ENCODE data around the gene VAPB. TPM values are rescaled to one million over a fixed set of nuclear protein-coding genes. Genes with fewer than 3 reads are reported as not detected.

VAPB gene
- total RNA-seq, 2 experiments from 2014 or later, result 32.8 to 35.6 TPM

DNA sequence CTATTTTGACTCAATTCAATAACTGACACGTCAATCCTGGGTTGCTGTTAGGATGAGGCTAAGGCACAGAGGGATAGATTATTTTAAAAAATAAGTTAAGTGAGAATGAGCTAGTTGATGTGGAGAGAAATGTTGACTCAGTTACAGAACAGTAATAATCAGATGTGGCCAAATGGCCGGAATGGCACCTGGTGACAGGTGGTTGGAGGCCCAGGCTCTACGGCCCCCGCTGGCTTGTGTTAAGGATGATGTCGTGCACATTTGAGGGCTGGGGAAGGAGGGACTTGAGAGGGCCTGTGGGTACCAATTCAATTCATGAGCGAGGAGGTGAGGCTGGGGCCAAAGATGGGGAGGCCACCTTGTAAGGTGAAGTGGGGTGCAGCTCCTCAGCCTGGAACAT is 94.4 kb downstream of the VAPB start:
- DNase-seq (no peak), ATAC-seq (ENCODE audit: low read depth) (no peak)
- Mint-ChIP-seq H3K27me3 (peaks cover 12% of the 10 kb centered on the region), H3K4me1 (peaks cover 2% of the 10 kb centered on the region), H3K9me3 (peaks cover 7% of the 10 kb centered on the region), H3K4me3 (no peak overlapping the region), H3K36me3 (no peaks in the 10 kb centered on the region), H3K27ac (no peak overlapping the region)
- POLR2A ChIA-PET, result no interaction called here

DNA sequence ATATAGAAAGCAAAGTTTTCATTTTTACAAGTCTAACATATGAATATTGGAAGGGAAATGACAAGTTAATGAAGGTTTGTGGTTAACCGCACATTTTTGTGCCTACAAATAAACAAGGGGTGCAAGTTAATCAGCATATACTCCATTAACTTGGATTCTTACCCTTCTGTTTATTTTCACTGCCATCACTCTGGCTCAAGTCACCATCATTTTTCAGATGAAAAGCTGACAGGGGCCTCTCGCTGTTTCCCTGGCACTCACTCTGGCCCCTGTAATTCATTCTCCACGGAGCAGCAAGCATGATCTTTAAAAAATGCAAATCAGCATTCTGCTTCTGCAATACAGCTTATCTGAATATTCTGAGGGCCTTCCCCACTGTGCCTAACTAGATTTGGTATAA is 96.4 kb downstream of the VAPB start:
- Mint-ChIP-seq H3K9me3 (peaks cover 16% of the 10 kb centered on the region), H3K36me3 (no peaks in the 10 kb centered on the region), H3K4me1 (peaks cover 2% of the 10 kb centered on the region), H3K27me3 (peaks cover 18% of the 10 kb centered on the region), H3K4me3 (no peak overlapping the region), H3K27ac (no peak overlapping the region)
- DNase-seq, result no peak
- ATAC-seq (ENCODE audit: low read depth), result no peak
- POLR2A ChIA-PET, result no interaction called here

DNA sequence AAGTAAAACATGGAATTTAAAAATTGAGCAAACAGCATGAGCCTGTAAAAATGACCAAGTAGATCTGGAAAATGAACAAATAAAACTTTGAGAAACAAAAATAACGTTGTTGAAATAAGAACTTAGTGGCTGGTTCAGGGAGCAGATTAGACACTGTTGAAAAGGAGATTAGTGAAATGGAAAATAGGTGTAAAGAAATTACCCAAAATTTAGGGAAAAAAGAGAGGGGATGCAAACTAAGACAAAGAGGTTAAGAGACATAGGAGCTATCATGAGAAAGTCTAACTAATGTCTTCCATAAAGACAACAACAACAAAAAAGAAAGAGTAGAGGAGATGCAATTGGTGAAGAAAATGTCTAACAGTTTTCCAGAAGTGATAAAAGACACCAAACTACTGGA is 97.2 kb downstream of the VAPB start:
- Mint-ChIP-seq H3K27ac (no peak overlapping the region), H3K9me3 (peaks cover 19% of the 10 kb centered on the region), H3K4me1 (peaks cover 2% of the 10 kb centered on the region), H3K4me3 (no peak overlapping the region), H3K27me3 (peaks cover 21% of the 10 kb centered on the region), H3K36me3 (no peaks in the 10 kb centered on the region)
- no peak for DNase-seq
- ATAC-seq (ENCODE audit: low read depth), result no peak
- POLR2A ChIA-PET, result no interaction called here

DNA sequence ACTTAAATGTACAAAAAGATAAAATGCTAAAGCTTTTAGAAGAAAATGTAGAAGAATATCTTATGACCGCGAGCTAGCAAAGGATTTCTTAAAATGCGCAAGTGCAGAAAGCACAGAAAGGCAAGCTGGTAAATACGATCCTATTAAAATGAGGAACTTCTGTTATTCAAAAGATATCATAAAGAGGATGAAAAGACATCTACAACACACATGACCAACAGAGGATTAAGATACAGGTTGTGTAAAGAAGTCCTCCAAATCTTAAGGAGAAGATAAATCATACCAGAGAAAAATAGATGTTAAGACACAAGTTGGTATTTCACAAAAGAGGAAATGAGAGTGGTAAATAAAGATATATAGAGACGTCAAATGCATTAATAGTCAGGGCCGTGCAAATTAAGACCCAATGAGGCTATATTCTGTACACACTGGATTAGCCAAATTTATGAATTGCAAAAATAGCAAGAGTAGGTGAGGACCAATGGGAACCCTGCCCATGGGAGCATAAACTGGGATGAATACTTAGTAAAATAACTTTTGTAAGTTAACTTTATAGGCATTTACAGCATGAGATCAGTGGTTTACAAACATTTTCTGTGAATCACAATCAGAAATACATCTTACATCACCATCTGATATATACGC is 103.2 kb downstream of the VAPB start:
- H3K36me3 Mint-ChIP-seq, result no peaks in the 10 kb centered on the region
- H3K4me1 Mint-ChIP-seq, result no peaks in the 10 kb centered on the region
- H3K9me3 Mint-ChIP-seq, result peaks cover 14% of the 10 kb centered on the region
- no peak for ATAC-seq (ENCODE audit: low read depth)
- POLR2A ChIA-PET, result no interaction called here
- H3K27ac Mint-ChIP-seq, result no peak overlapping the region
- H3K27me3 Mint-ChIP-seq, result peaks cover 13% of the 10 kb centered on the region
- no peak overlapping the region for H3K4me3 Mint-ChIP-seq
- no peak for DNase-seq

DNA sequence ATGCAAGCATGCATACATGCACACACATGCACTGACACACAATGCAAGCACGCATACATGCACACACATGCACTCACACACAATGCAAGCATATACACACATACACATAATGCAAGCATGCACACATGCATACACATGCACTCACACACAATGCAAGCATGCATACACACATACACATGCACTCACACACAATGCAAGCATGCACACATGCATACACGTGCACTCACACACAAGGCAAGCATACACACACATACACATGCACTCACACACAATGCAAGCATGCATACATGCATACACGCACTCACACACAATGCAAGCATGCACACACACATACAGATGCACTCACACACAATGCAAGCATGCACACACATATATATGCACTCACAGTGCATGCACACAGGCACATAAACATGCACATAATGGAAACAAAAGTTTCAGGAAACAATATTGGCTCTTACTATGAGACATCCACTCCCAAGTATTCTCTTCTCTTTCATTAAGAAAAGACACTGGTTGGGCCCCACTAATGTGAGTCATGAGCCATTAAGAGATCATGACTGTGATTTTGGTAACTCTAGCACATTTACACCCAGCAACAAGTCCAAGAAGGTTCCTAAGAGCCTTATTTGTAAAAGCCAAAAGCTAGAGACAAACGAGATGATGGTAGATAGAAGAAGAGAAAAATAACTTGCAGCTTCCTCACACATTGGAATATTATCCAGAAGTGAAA is 103.9 kb downstream of the VAPB start:
- DNase-seq (no peak), ATAC-seq (ENCODE audit: low read depth) (no peak)
- no peaks in the 10 kb centered on the region for H3K4me1 Mint-ChIP-seq
- no peaks in the 10 kb centered on the region for H3K36me3 Mint-ChIP-seq
- POLR2A ChIA-PET, result no interaction called here
- H3K9me3 Mint-ChIP-seq, result peaks cover 14% of the 10 kb centered on the region
- H3K27me3 Mint-ChIP-seq, result peaks cover 13% of the 10 kb centered on the region
- no peak overlapping the region for H3K4me3 Mint-ChIP-seq
- H3K27ac Mint-ChIP-seq, result no peak overlapping the region

DNA sequence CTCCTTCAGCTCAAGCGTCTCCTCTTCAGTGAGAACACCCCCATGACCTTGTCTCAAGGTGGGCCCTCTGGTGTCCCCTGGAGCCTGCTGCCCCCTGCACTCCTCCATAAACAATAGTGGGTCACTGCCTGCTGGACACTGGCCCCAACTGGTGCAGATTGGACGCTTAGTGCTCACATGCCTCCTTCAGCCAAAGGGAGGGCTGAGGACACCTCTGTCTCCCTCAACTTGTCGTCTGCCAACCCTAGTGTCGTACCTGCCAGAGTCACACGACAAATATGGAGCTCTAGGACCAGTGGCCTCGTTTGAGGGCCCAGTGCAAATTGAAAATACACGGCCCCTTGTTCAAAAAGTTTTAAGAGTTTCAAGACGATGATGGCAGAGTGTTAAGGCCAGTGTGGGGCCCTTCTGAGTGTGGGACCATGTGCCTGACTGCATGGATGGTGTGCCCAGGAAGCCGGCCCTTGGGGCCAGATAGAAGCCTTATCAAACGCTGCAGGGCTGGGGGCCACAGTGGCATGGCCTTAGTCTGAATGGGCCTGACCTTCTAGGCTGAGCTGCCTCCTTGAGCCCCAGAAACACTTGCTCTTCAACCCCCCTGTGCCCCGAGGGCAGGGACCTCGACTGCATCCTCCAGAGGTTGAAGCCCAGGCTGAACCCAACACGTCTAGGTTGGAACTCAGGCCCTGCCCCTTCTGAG is 106.0 kb downstream of the VAPB start:
- Mint-ChIP-seq H3K27ac (no peak overlapping the region), H3K4me3 (no peak overlapping the region), H3K27me3 (peaks cover 9% of the 10 kb centered on the region), H3K9me3 (peaks cover 6% of the 10 kb centered on the region), H3K36me3 (no peaks in the 10 kb centered on the region), H3K4me1 (no peaks in the 10 kb centered on the region)
- DNase-seq, result no peak
- POLR2A ChIA-PET, result no interaction called here
- ATAC-seq (ENCODE audit: low read depth), result no peak

DNA sequence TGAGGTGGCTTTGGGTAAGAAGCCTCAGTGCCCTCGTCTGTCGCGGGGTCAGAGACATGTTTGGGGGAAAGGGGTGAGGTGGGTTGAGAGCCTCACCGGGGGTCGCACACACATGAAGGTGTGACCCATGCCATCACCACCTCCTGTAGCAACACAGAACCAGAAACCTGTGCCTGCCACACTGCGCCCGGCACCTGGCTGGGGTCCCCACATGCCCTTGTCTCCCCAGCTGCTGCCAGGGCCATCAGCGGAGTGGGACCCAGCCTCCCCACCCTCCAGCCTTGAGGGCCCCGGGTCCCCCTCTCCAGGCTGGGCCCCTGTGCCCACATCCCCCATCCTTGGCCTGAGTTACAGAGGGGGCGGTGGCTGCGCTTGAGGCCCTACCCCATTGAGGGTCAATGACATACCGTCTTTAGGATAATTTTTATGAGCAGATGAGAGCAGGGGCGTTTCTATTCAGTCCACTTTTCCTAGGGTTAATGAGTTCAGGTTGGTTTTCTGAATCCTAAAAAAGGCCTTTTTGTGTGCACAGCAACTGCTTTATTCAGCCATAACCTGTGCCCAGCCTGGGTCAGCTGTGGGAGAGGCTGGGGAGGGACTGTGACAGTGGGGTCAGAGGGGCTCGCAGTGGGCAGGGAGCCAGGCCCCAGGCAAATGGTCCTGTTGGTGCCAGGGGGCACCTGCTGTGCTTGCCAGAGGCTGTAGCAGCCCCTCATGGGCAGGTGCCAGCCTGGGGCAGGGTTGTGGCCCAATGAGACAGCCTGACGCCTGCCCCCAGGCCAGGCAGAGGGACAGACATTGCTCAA is 106.8 kb downstream of the VAPB start:
- no peak overlapping the region for H3K27ac Mint-ChIP-seq
- H3K4me1 Mint-ChIP-seq, result no peaks in the 10 kb centered on the region
- DNase-seq, result no peak
- H3K9me3 Mint-ChIP-seq, result no peaks in the 10 kb centered on the region
- H3K4me3 Mint-ChIP-seq, result no peak overlapping the region
- POLR2A ChIA-PET, result no interaction called here
- peaks cover 7% of the 10 kb centered on the region for H3K27me3 Mint-ChIP-seq
- ATAC-seq (ENCODE audit: low read depth), result no peak
- H3K36me3 Mint-ChIP-seq, result no peaks in the 10 kb centered on the region

DNA sequence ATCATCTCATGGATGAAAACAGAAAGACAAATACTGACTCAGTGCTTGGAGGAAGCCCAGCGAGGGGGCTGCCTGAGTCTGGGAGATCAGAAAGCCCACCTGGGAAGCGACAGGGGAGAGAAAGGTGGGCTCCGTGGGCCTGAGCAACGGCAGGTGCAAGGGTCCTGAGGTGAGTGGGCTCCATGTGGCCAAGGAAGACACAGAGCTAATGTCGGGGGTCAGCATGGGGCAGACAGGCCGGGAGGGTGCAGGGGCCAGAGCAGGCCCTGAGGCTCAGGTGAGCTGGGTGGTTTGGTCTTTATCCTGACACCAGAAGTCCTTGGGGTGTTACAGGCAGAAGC is 107.4 kb downstream of the VAPB start:
- Mint-ChIP-seq H3K4me1 (no peaks in the 10 kb centered on the region), H3K27ac (no peak overlapping the region), H3K4me3 (no peak overlapping the region), H3K9me3 (no peaks in the 10 kb centered on the region), H3K27me3 (peaks cover 3% of the 10 kb centered on the region), H3K36me3 (no peaks in the 10 kb centered on the region)
- no peak for DNase-seq
- no peak for ATAC-seq (ENCODE audit: low read depth)
- POLR2A ChIA-PET, result no interaction called here

DNA sequence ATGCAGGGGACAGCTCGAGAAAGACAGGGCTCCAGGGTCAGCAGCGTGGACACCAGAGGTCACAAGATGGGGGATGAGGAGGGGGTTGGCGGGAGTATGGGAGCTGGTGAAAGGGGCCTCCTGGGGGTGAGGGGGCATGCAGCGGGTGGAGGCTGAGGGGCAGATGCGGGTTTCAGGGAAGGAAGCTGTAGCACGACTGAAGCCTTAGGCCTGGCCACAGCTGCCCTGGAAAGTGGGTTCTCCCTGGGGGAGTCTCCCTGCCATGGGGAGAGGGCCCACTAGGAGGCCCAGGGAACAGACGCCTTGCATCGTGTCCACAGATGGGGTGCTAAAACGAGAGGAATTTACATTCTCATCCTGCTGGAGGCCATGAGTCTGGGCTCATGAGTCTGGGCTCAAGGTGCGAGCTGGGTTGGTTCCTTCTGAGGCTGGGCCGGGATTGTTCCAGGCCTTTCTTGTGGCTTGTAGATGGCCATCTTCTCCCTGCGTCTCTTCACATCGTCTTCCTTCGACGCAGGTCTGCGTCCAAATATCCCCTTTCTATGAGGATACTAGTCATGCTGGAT is 108.1 kb downstream of the VAPB start:
- Mint-ChIP-seq H3K4me3 (no peak overlapping the region), H3K4me1 (no peaks in the 10 kb centered on the region), H3K36me3 (no peaks in the 10 kb centered on the region), H3K27ac (no peak overlapping the region), H3K9me3 (peaks cover 1% of the 10 kb centered on the region), H3K27me3 (no peaks in the 10 kb centered on the region)
- POLR2A ChIA-PET, result no interaction called here
- DNase-seq (no peak), ATAC-seq (ENCODE audit: low read depth) (no peak)

DNA sequence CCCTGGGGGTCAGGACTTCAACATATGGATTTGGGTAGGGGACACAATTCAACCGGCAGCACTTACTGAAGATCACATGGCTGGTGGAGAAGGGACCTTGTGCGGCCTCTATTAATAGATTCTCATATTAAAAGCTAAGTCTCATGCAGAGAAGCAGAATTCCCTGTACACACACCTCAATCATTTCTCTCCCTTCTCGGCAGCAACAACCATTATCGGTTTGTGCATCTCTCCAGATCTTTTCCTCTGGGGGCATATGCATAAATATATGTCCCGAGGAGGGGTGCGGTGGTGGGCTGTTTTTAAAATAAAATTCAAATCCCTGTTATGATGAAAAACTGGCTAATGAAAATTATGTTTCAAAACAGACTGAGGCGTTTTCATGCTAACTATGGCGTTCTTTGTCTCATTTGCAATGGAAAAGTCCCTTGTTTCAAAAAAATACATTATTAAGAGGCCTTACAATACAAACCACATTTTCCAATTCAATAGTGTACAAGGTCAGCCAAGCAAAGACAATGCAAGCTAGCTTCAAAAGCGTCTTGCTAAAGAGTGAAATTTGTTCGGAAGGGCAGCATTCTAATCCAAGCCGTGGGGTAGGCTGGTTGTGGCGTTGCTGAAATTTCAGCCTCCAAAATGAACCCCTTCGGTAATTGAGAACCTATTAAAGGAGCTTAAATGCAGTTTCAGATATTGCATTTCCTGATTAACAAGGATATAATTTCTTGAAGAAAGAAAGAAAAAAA is 108.9 kb downstream of the VAPB start:
- ATAC-seq (ENCODE audit: low read depth), result no peak
- H3K36me3 Mint-ChIP-seq, result no peaks in the 10 kb centered on the region
- H3K27ac Mint-ChIP-seq, result no peak overlapping the region
- H3K4me1 Mint-ChIP-seq, result no peaks in the 10 kb centered on the region
- DNase-seq, result no peak
- POLR2A ChIA-PET, result no interaction called here
- H3K9me3 Mint-ChIP-seq, result peaks cover 1% of the 10 kb centered on the region
- no peak overlapping the region for H3K4me3 Mint-ChIP-seq
- no peaks in the 10 kb centered on the region for H3K27me3 Mint-ChIP-seq

DNA sequence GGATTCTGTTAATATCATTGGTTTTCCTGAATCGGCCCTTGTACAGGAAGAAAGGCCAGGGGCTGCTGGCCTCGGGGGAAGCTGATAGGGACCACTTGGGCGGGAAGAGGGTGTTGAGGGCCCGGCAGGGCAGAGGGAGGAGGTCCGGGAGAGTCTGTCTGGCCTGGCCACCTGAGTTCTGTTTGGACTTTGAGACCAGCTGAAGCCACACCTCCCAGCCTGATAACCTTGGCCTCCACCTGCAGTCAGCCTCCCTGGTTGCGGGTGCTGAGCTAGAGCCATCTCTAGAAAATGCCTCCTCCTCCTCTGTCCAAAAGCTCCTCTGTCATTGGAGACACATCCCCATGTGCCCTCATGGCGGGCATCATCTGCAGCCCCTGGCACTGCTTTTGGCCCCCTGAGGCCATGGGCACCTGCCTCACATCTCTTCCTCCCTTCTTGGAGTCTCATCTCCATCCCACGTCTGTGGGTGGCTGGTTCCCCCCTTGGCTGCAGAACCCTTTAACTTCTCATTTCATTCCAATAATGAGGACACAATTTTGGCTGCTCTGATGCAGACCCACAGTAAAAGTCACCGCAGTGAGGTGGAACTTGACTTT is 109.5 kb downstream of the VAPB start:
- Mint-ChIP-seq H3K4me3 (no peak overlapping the region), H3K27ac (no peak overlapping the region), H3K4me1 (no peaks in the 10 kb centered on the region), H3K27me3 (no peaks in the 10 kb centered on the region), H3K36me3 (no peaks in the 10 kb centered on the region), H3K9me3 (peaks cover 3% of the 10 kb centered on the region)
- POLR2A ChIA-PET, result no interaction called here
- ATAC-seq (ENCODE audit: low read depth) (no peak), DNase-seq (no peak)

DNA sequence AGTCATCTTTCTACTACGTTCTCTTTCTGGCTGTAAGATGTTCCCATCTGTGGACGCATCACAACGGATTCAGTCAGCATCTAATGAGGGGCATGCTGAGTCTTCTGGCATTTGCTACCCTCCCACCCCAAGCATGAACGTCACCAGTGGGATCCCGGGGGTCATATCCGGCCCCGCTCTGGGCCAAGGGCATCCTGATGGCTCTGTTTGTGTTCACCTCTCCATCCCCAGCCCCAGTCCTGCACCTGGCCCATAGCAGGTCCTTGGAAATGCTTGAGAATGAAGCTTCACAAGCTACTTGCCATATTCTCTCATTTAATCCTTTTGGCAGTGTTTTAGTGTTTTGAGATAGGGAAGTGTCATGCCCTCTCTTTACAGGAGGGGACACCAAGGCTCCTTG is 111.2 kb downstream of the VAPB start:
- H3K9me3 Mint-ChIP-seq, result peaks cover 9% of the 10 kb centered on the region
- no peak overlapping the region for H3K27ac Mint-ChIP-seq
- H3K4me1 Mint-ChIP-seq, result no peaks in the 10 kb centered on the region
- no peak for DNase-seq
- H3K4me3 Mint-ChIP-seq, result no peak overlapping the region
- H3K27me3 Mint-ChIP-seq, result no peaks in the 10 kb centered on the region
- POLR2A ChIA-PET, result no interaction called here
- H3K36me3 Mint-ChIP-seq, result no peaks in the 10 kb centered on the region
- ATAC-seq (ENCODE audit: low read depth), result no peak
